ENCODE measurements around the gene DZIP3.
"Not testable (repeated sequence)": the region's sequence is repeated elsewhere in the genome, so short reads cannot be mapped to it uniquely, and the experiment has no call there.

The DZIP3 gene

DNA sequence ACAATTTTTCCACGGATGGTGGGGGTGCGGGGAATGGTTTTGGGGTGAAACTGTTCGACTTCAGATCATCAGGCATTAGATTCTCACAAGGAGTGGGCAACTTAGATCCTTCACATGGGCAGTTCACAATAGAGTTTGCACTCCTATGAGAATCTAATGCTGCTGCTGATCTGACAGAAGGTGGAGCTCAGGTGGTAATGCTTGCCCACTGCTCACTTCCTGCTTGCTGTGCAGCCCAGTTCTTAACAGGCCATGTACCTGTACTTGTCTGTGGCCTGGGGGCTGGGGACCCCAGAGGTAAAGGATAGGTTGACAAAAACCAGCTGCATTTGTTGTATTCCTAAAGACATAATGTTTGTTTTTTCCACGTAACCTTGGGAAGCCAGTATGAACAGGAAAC is 16.0 kb downstream of the DZIP3 start:
- TF ChIP-seq, protein P1, sequence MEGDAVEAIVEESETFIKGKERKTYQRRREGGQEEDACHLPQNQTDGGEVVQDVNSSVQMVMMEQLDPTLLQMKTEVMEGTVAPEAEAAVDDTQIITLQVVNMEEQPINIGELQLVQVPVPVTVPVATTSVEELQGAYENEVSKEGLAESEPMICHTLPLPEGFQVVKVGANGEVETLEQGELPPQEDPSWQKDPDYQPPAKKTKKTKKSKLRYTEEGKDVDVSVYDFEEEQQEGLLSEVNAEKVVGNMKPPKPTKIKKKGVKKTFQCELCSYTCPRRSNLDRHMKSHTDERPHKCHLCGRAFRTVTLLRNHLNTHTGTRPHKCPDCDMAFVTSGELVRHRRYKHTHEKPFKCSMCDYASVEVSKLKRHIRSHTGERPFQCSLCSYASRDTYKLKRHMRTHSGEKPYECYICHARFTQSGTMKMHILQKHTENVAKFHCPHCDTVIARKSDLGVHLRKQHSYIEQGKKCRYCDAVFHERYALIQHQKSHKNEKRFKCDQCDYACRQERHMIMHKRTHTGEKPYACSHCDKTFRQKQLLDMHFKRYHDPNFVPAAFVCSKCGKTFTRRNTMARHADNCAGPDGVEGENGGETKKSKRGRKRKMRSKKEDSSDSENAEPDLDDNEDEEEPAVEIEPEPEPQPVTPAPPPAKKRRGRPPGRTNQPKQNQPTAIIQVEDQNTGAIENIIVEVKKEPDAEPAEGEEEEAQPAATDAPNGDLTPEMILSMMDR (IDR thresholded peaks at IDR 0.05; ENCODE audit: low read depth, low read length) = no peak
- TF ChIP-seq MYC (IDR thresholded peaks at IDR 0.05; ENCODE audit: low read depth, low read length) (no peak), POLR2A (IDR thresholded peaks at IDR 0.05; ENCODE audit: extremely low read depth, insufficient read length) (no peak)
- TF ChIP-seq, protein P2, sequence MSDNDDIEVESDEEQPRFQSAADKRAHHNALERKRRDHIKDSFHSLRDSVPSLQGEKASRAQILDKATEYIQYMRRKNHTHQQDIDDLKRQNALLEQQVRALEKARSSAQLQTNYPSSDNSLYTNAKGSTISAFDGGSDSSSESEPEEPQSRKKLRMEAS (IDR thresholded peaks at IDR 0.05; ENCODE audit: low read depth, low read length) = no peak
- H3K4me3 ChIP-seq (ENCODE audit: low read depth, low read length) = no peak overlapping the region
- DNase-seq (ENCODE audit: low read depth) = no peak

DNA sequence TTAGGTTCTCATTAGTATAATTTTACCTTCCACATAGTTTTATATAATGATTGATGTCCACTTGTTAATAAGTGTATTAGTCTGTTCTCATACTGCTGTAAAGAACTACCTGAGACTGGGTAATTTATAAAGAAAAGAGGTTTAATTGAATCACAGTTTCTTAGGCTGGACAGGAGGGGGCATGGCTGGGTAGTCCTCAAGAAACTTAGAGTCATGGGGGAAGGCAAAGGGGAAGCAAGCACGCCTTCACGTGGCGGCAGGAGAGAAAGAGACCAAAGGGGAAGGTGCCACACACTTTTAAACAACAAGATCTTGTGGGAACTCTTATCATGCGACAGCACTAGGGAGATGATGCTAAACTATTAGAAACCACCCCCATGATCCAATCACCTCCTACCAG is 19.2 kb downstream of the DZIP3 start:
- no peak overlapping the region for H3K4me3 ChIP-seq (ENCODE audit: low read depth, low read length)
- TF ChIP-seq, protein P2 (IDR thresholded peaks at IDR 0.05; ENCODE audit: low read depth, low read length) = no peak
- TF ChIP-seq POLR2A (IDR thresholded peaks at IDR 0.05; ENCODE audit: extremely low read depth, insufficient read length) = no peak
- TF ChIP-seq, protein P1 (IDR thresholded peaks at IDR 0.05; ENCODE audit: low read depth, low read length) = no peak
- TF ChIP-seq MYC (IDR thresholded peaks at IDR 0.05; ENCODE audit: low read depth, low read length) = no peak
- DNase-seq (ENCODE audit: low read depth) = no peak

DNA sequence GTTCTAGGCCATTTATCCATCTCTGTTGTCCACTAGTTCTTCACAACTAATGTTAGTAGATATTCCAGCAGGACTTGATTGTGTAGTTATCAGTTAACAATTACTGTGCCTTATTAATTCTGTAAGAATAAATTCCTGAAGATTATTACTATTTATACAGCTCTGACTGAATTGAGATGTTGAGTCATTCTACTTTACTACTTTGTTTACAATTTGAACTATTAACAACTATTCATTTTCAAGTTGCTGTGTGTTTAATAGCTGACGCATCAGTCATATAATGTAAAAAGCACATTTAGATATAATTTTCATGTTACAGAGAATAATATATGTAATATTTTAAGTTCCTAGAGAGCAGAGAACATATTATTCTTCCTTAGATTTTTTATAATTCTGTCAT is 21.1 kb downstream of the DZIP3 start:
- H3K4me3 ChIP-seq (ENCODE audit: low read depth, low read length) = no peak overlapping the region
- no peak for DNase-seq (ENCODE audit: low read depth)
- TF ChIP-seq MYC (IDR thresholded peaks at IDR 0.05; ENCODE audit: low read depth, low read length) (no peak), POLR2A (IDR thresholded peaks at IDR 0.05; ENCODE audit: extremely low read depth, insufficient read length) (no peak)
- TF ChIP-seq, protein P1 (IDR thresholded peaks at IDR 0.05; ENCODE audit: low read depth, low read length) = no peak
- TF ChIP-seq, protein P2 (IDR thresholded peaks at IDR 0.05; ENCODE audit: low read depth, low read length) = no peak

DNA sequence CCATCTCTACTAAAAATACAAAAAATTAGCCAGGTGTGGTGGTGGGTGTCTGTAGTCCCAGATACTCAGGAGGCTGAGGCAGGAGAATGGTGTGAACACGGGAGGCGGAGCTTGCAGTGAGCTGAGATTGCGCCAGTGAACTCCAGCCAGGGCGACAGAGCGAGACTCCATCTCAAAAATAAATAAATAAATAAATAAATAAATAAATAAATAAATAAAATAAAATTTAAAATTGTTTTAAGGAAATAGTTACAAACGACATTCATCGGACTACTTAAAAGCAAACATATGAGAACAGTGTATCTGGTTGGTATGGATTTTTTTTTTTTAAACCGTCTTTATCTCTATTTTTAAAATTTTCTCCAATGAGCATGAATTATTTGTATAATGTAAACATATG is 26.6 kb downstream of the DZIP3 start:
- H3K4me3 ChIP-seq (ENCODE audit: low read depth, low read length); DNase-seq (ENCODE audit: low read depth): not testable (repeated sequence)

DNA sequence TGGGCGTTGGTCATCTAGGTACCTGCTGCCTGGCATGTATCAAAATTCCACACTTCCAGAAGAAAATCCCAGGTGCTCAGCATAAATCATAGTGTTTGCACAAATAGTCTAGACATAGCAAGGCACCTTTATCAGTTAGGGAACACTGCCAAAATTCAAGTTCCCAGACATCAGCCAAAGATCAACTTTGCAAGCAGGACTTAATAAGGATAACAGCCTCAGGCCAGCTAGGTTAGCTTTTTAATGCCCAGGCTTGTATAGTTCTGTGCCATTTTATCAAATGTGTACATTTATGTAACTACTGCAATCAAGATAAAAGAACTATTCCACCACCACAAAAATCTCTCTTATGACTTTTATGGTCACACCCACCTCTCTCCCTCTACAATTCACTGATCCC is 30.7 kb downstream of the DZIP3 start:
- TF ChIP-seq, protein P2 (IDR thresholded peaks at IDR 0.05; ENCODE audit: low read depth, low read length) = no peak
- TF ChIP-seq MYC (IDR thresholded peaks at IDR 0.05; ENCODE audit: low read depth, low read length) (no peak), POLR2A (IDR thresholded peaks at IDR 0.05; ENCODE audit: extremely low read depth, insufficient read length) (no peak)
- TF ChIP-seq, protein P1 (IDR thresholded peaks at IDR 0.05; ENCODE audit: low read depth, low read length) = no peak
- H3K4me3 ChIP-seq (ENCODE audit: low read depth, low read length) = no peak overlapping the region

DNA sequence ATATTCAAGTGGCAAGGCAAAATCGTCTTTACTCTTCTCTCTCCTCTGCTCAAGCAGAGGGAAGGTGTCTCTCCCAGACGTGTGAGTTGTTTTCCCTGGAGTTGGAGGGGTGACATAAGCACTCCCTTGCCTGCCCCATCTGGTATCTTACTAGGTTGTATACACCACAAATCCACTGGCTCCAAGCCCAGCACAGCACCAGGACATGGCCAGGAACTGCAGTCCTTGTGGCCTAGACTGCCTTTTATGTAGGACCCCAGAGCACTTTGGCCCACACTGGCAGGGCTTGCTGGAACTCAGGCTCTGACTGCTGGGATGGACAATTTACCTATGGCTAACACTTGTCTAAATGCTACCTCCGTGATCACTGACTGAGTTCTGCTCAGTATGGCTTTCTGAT is 34.0 kb downstream of the DZIP3 start:
- DNase-seq (ENCODE audit: low read depth) = no peak
- no peak overlapping the region for H3K4me3 ChIP-seq (ENCODE audit: low read depth, low read length)
- TF ChIP-seq MYC (IDR thresholded peaks at IDR 0.05; ENCODE audit: low read depth, low read length) = no peak
- TF ChIP-seq, protein P1 (IDR thresholded peaks at IDR 0.05; ENCODE audit: low read depth, low read length) = no peak
- TF ChIP-seq, protein P2 (IDR thresholded peaks at IDR 0.05; ENCODE audit: low read depth, low read length) = no peak
- no peak for TF ChIP-seq POLR2A (IDR thresholded peaks at IDR 0.05; ENCODE audit: extremely low read depth, insufficient read length)

More for the DNA sequence above, 30.7 kb downstream of the DZIP3 start:
- DNase-seq (ENCODE audit: low read depth) = no peak
